Naive thymus-derived CD8-positive, alpha-beta T cell (primary cell): ENCODE data around the gene PSORS1C1. TPM values are rescaled to one million over a fixed set of nuclear protein-coding genes. Genes with fewer than 3 reads are reported as not detected.

Experiments
- ATAC-seq, 2 donors: fragments of 150-1000 bp; cut with Tn5 transposase in 1 of 2; sonication (Bioruptor Pico), chemical (Tn5 transposase) in 1 of 2; 1 replicate in 1 of 2; 2 replicates in 1 of 2; pipeline ENCODE4 v1.10.0; 2021; ENCODE audit warnings: mild to moderate bottlenecking in 2 of 2, moderate library complexity in 2 of 2
- POLR2A ChIA-PET: fragments of 350-600 bp; sonication (Branson Sonifier 250); formaldehyde crosslinking; loops from one replicate; lab custom pipeline; 2021; ENCODE audit warnings: antibody characterized with exemption; lab: Charles Lee
- DNase-seq, 10 donors: peaks; one replicate each; pipeline versions ENCODE4 v3.0.0 to v3.0.0-alpha.2; 2020 to 2022
- H3K27ac Mint-ChIP-seq, 10 donors: one replicate each; pipeline ENCODE4 v1.8.0; 2020 to 2022; ENCODE audit warnings: mild to moderate bottlenecking in 10 of 10, mixed read lengths in 10 of 10, moderate library complexity in 4 of 10, inconsistent platforms in 1 of 10
- H3K27me3 Mint-ChIP-seq, 5 donors: one replicate each; pipeline ENCODE4 v1.8.0; 2021 to 2022; ENCODE audit warnings: mixed read lengths in 5 of 5
- H3K36me3 Mint-ChIP-seq, 3 donors: one replicate each; pipeline ENCODE4 v1.8.0; 2020 to 2022; ENCODE audit warnings: mixed read lengths in 3 of 3, mild to moderate bottlenecking in 2 of 3, inconsistent platforms in 1 of 3
- H3K4me1 Mint-ChIP-seq, 4 donors: one replicate each; pipeline ENCODE4 v1.8.0; 2021 to 2022; ENCODE audit warnings: mixed read lengths in 4 of 4
- H3K4me3 Mint-ChIP-seq, 10 donors: one replicate each; pipeline ENCODE4 v1.8.0; 2020 to 2022; ENCODE audit warnings: mild to moderate bottlenecking in 10 of 10, mixed read lengths in 10 of 10, moderate library complexity in 6 of 10, inconsistent platforms in 1 of 10
- H3K9me3 Mint-ChIP-seq, 9 donors: one replicate each; pipeline ENCODE4 v1.8.0; 2020 to 2022; ENCODE audit warnings: mixed read lengths in 9 of 9, mild to moderate bottlenecking in 3 of 9, inconsistent platforms in 1 of 9, moderate library complexity in 1 of 9
- polyA plus RNA-seq, 3 donors: library from polyadenylated mRNA; unstranded; fragments of 300-500 nt; fragmentation: Illumina TruSeq; gene quantifications; one replicate each; pipeline ENCODE4 v1.2.3, GENCODE V29; 2021
- total RNA-seq, 8 experiments: library from RNA in 2 of 8; stranded (reverse) in 2 of 8; gene quantifications; one replicate each; pipeline ENCODE4 v1.2.3 and lab custom pipeline; 2021 to 2026

Gene PSORS1C1
- total and polyA plus RNA-seq, 5 experiments from 2014 or later = not detected

DNA sequence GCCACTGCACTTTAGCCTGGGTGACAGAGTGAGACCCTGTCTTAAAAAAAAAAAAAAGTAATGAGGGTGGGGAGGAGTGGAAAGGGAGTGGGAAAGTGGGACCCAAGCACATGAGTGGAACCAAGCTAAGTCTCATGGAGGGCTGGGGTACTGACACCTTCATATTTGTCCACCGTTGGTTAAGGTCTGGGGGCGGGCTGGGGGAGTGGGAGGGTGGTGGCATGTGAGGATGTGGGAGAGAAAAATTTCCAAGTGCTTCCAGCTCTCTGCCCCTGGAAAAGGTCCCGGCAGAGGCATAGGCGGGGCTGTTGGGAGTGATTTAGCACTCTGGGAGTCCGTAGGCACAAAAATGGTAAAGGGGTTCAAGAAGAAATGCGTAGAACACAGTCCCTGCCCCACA lies 18.2 kb downstream of the PSORS1C1 start:
- DNase-seq = no peak
- Mint-ChIP-seq H3K36me3 (no peaks in the 10 kb centered on the region), H3K27ac (no peak overlapping the region), H3K4me3 (no peak overlapping the region), H3K4me1 (peaks cover 9 to 13% (median 10%) of the 10 kb centered on the region in 4 donors), H3K27me3 (peaks cover 0 to 5% (median 1%) of the 10 kb centered on the region in 5 donors), H3K9me3 (no peaks in the 10 kb centered on the region)
- ATAC-seq = no peak
- POLR2A ChIA-PET = interaction anchor here (0.7 to 0.9 kb wide), 2 partner anchors 88 to 336 kb away, joined by 3 to 7 read pairs; no protein-coding TSS in a partner anchor

DNA sequence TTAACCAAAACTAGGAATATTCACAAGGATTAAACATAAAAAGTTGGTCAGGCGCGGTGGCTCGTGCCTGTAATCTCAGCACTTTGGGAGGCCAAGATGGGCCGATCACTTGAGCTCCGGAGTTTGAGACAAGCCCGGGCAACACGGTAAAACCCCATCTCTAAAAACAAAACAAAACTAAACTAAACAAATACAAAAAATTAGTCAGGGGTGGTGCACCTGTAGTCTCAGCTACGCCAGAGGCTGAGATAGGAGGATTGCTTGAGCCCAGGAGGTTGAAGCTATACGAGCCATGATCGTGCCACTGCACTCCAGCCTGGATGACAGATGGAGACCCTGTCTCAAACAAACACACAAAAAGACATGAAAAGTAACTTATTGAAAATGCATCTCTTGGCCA lies 21.1 kb downstream of the PSORS1C1 start:
- H3K4me1 Mint-ChIP-seq = peaks cover 4 to 8% (median 6%) of the 10 kb centered on the region in 4 donors
- DNase-seq (no peak), ATAC-seq (no peak)
- no peaks in the 10 kb centered on the region for H3K36me3 Mint-ChIP-seq
- no peaks in the 10 kb centered on the region for H3K9me3 Mint-ChIP-seq
- no peak overlapping the region for H3K4me3 Mint-ChIP-seq
- POLR2A ChIA-PET = interaction anchor here (1.0 kb wide), 1 partner anchor 22 kb away, joined by 3 read pairs; the partner anchor contains the start of gene CCHCR1
- no peak overlapping the region for H3K27ac Mint-ChIP-seq
- H3K27me3 Mint-ChIP-seq = peaks cover 0 to 2% (median 0%) of the 10 kb centered on the region in 5 donors

DNA sequence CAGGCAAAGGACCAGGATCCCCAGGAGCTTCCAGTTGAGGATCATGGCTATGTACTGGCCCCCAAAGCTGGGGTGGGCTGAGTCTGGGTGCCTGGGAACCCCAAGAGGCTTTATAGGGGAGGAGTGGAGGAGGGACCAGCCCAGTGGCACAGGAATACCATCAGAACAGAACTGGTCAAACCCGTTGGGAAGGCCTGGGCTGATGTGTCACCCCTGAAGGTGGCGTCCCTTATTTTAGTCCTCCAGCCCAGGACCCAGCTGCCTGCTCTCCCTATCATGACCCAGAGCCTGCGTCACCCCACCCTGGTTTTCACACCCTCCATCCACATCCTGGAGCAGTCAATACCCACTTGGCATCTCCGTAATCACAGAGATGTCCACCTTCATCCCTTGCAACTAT lies 24.4 kb downstream of the PSORS1C1 start, which contains the start of gene PSORS1C2:
PSORS1C2 (minus strand) TSS at position 85 of the 400 bp plus-strand sequence; CDS start at position 45, 40 bp downstream.
- H3K4me3 Mint-ChIP-seq = peak within 1 kb of the TSS in 2 of 10 donors; percentile 41 to 76
- H3K27ac Mint-ChIP-seq = peak within 1 kb of the TSS in 2 of 10 donors; percentile 60 to 73
- no peak for DNase-seq
- no peaks in the 10 kb centered on the region for H3K9me3 Mint-ChIP-seq
- peaks cover 0 to 2% (median 0%) of the 10 kb centered on the region in 5 donors for H3K27me3 Mint-ChIP-seq
- H3K4me1 Mint-ChIP-seq = peaks cover 4 to 8% (median 6%) of the 10 kb centered on the region in 4 donors
- POLR2A ChIA-PET = interaction anchor here (0.8 to 2.0 kb wide), 2 partner anchors 54 to 228 kb away, joined by 6 to 8 read pairs; no protein-coding TSS in a partner anchor
- peaks cover 0 to 3% (median 2%) of the 10 kb centered on the region in 3 donors for H3K36me3 Mint-ChIP-seq
- no peak for ATAC-seq

DNA sequence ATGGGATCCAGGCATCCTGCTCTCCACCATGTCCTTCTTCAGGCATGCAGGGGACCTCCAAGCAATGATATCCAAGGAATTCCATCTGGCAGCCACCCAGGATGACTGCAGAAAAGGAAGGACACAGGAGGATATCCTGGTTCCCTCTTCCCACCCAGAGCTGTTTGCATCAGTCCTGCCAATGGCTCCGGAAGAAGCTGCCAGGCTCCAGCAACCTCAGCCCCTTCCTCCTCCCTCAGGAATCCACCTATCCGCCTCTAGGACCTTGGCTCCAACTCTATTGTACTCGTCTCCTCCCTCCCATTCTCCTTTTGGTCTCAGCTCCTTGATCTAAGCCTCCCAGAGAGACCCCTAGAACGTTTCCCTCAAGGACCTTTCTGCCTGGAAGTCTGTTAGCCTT lies 25.0 kb downstream of the PSORS1C1 start:
- POLR2A ChIA-PET = interaction anchor here (2.0 kb wide), 1 partner anchor 227 kb away, joined by 8 read pairs; no protein-coding TSS in a partner anchor
- peaks cover 0 to 2% (median 0%) of the 10 kb centered on the region in 5 donors for H3K27me3 Mint-ChIP-seq
- no peak overlapping the region for H3K4me3 Mint-ChIP-seq
- no peaks in the 10 kb centered on the region for H3K9me3 Mint-ChIP-seq
- H3K36me3 Mint-ChIP-seq = peaks cover 0 to 7% (median 2%) of the 10 kb centered on the region in 3 donors
- peak overlapping the region in 2 of 10 donors; percentile 60 to 73 for H3K27ac Mint-ChIP-seq
- ATAC-seq (no peak), DNase-seq (no peak)
- peaks cover 4 to 8% (median 6%) of the 10 kb centered on the region in 4 donors for H3K4me1 Mint-ChIP-seq

DNA sequence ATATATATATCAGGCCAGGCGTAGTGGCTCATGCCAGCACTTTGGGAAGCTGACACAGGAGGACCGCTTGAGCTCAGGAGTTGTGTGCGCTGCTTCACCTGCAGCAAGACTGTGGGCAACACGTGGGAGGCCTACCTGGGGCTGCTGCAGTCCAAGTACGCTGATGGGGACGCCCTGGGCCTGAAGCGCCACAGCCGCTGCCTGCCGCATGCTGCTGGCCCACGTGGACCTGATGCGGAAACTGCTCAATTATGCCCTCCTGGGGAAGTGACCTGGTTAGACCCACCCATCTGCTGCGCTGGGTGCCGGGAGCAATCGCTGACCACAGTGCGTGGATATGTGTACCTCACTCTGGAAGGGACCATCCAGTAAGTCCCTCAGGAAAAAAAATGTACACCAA lies 26.0 kb downstream of the PSORS1C1 start:
- Mint-ChIP-seq H3K27ac (peak overlapping the region in 1 of 10 donors; percentile 70), H3K4me1 (peaks cover 4 to 8% (median 6%) of the 10 kb centered on the region in 4 donors), H3K4me3 (no peak overlapping the region), H3K9me3 (no peaks in the 10 kb centered on the region), H3K27me3 (peaks cover 0 to 2% (median 0%) of the 10 kb centered on the region in 5 donors), H3K36me3 (peaks cover 0 to 17% (median 4%) of the 10 kb centered on the region in 3 donors)
- DNase-seq = no peak
- ATAC-seq = no peak
- POLR2A ChIA-PET = no interaction called here

DNA sequence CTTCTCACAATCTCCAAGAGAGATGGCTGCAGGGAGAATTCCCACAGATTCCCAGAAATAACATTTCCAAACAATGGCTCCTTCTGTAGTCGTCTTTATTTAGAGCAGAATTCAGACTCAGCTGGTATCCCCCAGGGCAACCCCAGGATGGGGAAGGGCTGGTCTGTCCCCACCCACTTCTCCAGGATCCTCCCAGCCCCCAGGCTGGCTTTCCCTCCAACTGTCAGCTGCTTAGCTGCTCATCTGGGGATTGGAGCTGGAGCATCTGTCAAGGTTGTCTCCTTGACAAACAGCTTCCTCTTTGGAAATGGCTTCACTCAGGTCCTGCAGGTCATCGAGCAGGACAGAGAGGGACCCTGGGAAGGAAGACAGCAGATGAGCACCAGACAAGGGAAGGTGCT lies 27.8 kb downstream of the PSORS1C1 start:
- Mint-ChIP-seq H3K4me1 (peaks cover 4 to 6% (median 5%) of the 10 kb centered on the region in 4 donors), H3K4me3 (no peak overlapping the region), H3K27ac (no peak overlapping the region), H3K36me3 (peaks cover 0 to 23% (median 4%) of the 10 kb centered on the region in 3 donors), H3K9me3 (no peaks in the 10 kb centered on the region), H3K27me3 (peaks cover 0 to 2% (median 0%) of the 10 kb centered on the region in 5 donors)
- ATAC-seq (no peak), DNase-seq (no peak)
- POLR2A ChIA-PET = no interaction called here

DNA sequence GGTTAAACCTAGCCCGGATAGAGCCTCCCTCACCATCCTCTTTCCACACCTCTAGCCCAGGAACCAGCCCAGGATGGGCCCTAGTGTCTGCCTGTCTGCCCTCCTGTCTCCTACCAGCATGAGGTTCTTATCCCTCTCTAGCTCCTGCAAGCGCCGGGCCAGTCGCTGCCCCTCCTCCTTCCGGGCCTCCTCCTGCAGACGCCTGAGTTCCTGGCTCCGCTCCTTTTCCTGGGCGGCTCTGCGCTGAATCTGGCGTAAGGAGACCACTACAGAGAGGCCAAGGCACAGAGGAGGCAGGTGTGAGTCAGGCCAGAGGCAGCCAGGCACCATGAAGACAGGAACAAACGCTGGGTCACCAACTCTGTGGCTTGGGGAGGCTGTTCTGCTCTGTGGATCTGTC lies 28.5 kb downstream of the PSORS1C1 start:
- DNase-seq (no peak), ATAC-seq (no peak)
- Mint-ChIP-seq H3K27me3 (no peaks in the 10 kb centered on the region), H3K27ac (no peak overlapping the region), H3K4me3 (no peak overlapping the region), H3K36me3 (peaks cover 0 to 23% (median 4%) of the 10 kb centered on the region in 3 donors), H3K9me3 (no peaks in the 10 kb centered on the region), H3K4me1 (peaks cover 0 to 2% (median 0%) of the 10 kb centered on the region in 4 donors)
- POLR2A ChIA-PET = no interaction called here

DNA sequence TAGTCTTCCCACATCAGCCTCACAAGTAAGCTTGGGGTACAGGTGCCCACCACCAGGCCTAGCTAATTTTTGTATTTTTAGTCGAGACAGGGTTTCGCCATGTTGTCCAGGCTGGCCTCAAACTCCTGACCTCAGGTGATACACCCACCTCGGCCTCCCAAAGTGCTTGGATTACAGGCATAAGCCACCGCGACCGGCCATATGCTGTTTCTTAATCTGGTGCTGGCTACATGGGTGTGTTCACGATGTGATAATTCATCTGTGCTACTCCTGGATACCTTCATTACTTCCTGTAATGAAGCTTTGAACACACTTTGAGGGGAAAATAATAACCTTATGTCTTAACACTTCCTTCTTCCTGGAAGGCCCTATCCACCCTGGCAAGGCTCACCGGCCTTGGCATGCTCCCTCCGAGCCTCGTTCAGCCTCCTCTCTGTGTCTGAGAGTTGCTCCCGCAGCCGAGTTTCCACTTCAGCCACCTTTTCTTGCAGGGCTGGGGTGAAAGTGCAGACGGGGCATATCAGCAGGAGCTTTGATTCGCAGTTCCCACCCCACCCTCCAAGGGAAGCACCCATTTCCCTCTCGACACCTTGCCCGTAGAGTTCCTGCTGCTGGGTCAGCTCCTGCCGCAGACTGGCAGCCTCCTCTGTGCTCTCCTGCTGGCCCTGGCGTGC lies 29.8 kb downstream of the PSORS1C1 start:
- Mint-ChIP-seq H3K36me3 (peaks cover 0 to 27% (median 4%) of the 10 kb centered on the region in 3 donors), H3K9me3 (no peaks in the 10 kb centered on the region), H3K27ac (peak overlapping the region in 3 of 10 donors; percentile 29 to 59 (median 41)), H3K4me3 (no peak overlapping the region), H3K27me3 (no peaks in the 10 kb centered on the region), H3K4me1 (peaks cover 0 to 2% (median 0%) of the 10 kb centered on the region in 4 donors)
- POLR2A ChIA-PET = interaction anchor here (1.4 kb wide), 1 partner anchor 11 kb away, joined by 4 read pairs; no protein-coding TSS in a partner anchor
- DNase-seq = no peak
- ATAC-seq = no peak

DNA sequence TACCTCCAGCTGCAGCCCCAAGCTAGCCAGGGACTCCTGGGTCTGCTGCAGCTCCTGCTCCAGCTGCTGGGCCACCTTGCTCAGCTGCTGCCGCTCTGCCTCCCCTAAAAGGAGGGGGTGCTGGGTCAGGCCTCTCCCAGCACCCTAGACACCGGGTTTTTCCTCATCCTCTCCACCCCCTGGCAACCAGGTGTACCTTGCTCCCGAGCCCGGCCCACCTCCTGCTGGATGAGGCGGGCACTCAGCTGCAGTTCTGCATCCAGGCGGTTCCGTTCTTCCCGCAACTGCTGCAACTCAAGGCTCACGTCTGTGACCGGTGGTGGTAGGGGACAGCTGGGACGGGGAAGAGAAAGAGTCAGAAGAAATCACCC lies 30.4 kb downstream of the PSORS1C1 start:
- Mint-ChIP-seq H3K9me3 (no peaks in the 10 kb centered on the region), H3K36me3 (peaks cover 0 to 31% (median 4%) of the 10 kb centered on the region in 3 donors), H3K27me3 (no peaks in the 10 kb centered on the region), H3K27ac (no peak overlapping the region), H3K4me1 (peaks cover 0 to 2% (median 0%) of the 10 kb centered on the region in 4 donors), H3K4me3 (no peak overlapping the region)
- DNase-seq (no peak), ATAC-seq (no peak)
- POLR2A ChIA-PET = interaction anchor here (1.4 kb wide), 1 partner anchor 11 kb away, joined by 4 read pairs; no protein-coding TSS in a partner anchor

DNA sequence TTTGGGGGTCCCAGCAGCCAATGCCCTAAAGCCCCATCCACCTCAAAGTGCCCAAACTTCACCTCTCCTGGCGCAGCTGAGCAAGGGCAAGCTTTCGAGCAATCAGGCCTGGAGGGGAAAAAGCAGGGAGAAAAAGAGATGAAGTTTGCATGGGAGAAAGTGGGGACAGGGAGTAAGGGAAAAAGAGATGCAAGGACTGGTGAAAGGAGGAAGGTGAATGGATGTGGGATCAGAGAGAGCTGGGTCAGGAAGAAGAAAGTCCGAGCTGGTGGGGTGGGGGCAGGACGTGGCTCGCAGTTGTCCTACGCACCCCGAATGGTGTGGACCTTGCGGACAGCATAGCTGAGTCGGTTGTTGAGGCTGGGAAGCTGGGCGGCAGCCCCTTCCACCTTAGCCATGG lies 30.8 kb downstream of the PSORS1C1 start:
- no peak for ATAC-seq
- DNase-seq = no peak
- H3K9me3 Mint-ChIP-seq = no peaks in the 10 kb centered on the region
- H3K36me3 Mint-ChIP-seq = peaks cover 0 to 31% (median 4%) of the 10 kb centered on the region in 3 donors
- no peaks in the 10 kb centered on the region for H3K27me3 Mint-ChIP-seq
- H3K4me3 Mint-ChIP-seq = no peak overlapping the region
- POLR2A ChIA-PET = interaction anchor here (1.4 to 1.5 kb wide), 2 partner anchors 10 to 13 kb away, joined by 4 to 5 read pairs; partner anchors contain the start of gene TCF19
- no peak overlapping the region for H3K27ac Mint-ChIP-seq
- peaks cover 0 to 2% (median 0%) of the 10 kb centered on the region in 4 donors for H3K4me1 Mint-ChIP-seq

DNA sequence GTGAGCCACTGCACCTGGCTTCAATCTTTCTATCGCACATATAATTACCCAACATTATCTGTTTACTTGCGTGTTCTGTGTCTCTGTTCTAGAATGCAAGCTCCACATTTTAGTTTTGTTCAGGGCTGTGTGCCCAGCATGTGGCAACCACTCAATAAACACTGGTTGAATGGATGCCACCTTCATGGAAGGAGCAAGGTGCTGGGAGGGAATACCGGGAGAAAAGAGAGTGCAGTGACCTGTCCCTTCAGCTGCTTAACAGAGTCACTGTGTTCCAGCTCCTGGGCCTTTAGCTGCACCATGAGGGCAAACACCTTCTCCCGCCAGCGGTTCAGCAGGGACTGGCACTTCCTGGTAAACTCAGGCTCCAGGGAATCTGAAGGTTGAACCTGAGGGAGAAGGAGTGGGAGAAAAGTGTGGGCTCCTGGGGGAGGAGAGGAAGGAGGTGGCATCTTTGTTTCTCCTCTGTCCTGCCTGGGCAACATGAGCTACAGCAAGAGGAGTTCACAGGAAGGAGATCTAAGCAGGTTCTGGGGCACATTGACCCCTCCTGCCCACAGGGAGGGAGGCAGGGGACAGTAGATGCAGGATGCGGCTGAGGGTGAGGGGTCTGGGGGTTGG lies 35.3 kb downstream of the PSORS1C1 start:
- DNase-seq (no peak), ATAC-seq (no peak)
- peaks cover 0 to 8% (median 3%) of the 10 kb centered on the region in 4 donors for H3K4me1 Mint-ChIP-seq
- peak overlapping the region in 1 of 10 donors; percentile 10 for H3K4me3 Mint-ChIP-seq
- H3K36me3 Mint-ChIP-seq = peaks cover 0 to 45% (median 15%) of the 10 kb centered on the region in 3 donors
- H3K27me3 Mint-ChIP-seq = no peaks in the 10 kb centered on the region
- POLR2A ChIA-PET = interaction anchor here (1.0 kb wide), 1 partner anchor 9 kb away, joined by 4 read pairs; the partner anchor contains the start of gene TCF19
- no peaks in the 10 kb centered on the region for H3K9me3 Mint-ChIP-seq
- no peak overlapping the region for H3K27ac Mint-ChIP-seq

DNA sequence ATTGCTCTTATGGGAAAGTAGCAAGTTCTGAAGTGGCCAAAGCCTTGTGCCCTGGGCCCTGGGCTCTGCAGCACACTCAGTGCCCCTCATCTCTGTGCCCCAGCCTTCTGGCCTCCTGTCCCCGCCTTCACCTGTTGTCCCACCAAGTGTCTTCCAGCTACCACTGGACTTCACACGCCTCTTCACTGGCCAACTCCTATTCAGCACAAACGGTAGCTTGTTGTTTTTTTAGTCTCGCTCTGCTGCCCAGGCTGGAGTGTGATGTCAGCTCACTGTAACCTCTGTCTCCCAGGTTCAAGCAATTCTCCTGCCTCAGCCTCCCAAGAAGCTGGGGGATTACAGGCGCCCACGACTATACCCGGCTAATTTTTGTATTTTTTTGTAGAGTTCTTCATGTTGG lies 38.2 kb downstream of the PSORS1C1 start:
- Mint-ChIP-seq H3K4me3 (no peak overlapping the region), H3K27ac (no peak overlapping the region), H3K9me3 (no peaks in the 10 kb centered on the region), H3K4me1 (peaks cover 5 to 20% (median 10%) of the 10 kb centered on the region in 4 donors), H3K27me3 (no peaks in the 10 kb centered on the region), H3K36me3 (peaks cover 0 to 37% (median 17%) of the 10 kb centered on the region in 3 donors)
- POLR2A ChIA-PET = interaction anchor here (0.7 kb wide), 1 partner anchor 53 kb away, joined by 4 read pairs; no protein-coding TSS in a partner anchor
- DNase-seq (no peak), ATAC-seq (no peak)
